RWPE2 (cell line): ENCODE data around the gene CKAP4.

Experiments used
- ATAC-seq: fragments of 200-7000 bp; cut with Tn5 transposase; 3 replicates; pipeline ENCODE4 v1.9.1; 2021; ENCODE audit warnings: low read depth
- DNase-seq: peaks from one replicate; pipeline ENCODE4 v3.0.0-alpha.2; 2020; ENCODE audit warnings: low spot score
- H3K27ac ChIP-seq: fragments of 450-650 bp; 2 replicates; pipeline ENCODE4 v1.5.1; 2017; ENCODE audit warnings: mild to moderate bottlenecking; ENCODE audit not compliant: poor library complexity, severe bottlenecking
- H3K27me3 ChIP-seq: fragments of 250-450 bp; sonication (Bioruptor Pico); 2 replicates; pipeline ENCODE4 v1.5.1; 2021; ENCODE audit warnings: mild to moderate bottlenecking, moderate library complexity; ENCODE audit not compliant: insufficient read depth, poor library complexity, severe bottlenecking
- H3K36me3 ChIP-seq: fragments of 250-450 bp; sonication (Bioruptor Pico); 2 replicates; pipeline ENCODE4 v1.5.1; 2020; ENCODE audit warnings: low read depth, mild to moderate bottlenecking, moderate library complexity
- H3K4me1 ChIP-seq: fragments of 250-450 bp; sonication (Bioruptor Pico); 2 replicates; pipeline ENCODE4 v1.5.1; 2021; ENCODE audit warnings: mild to moderate bottlenecking, moderate library complexity; ENCODE audit not compliant: insufficient read depth, poor library complexity, severe bottlenecking
- H3K4me3 ChIP-seq: fragments of 250-450 bp; sonication (Bioruptor Pico); 2 replicates; pipeline ENCODE4 v1.5.1; 2021; ENCODE audit warnings: mild to moderate bottlenecking, moderate library complexity; ENCODE audit not compliant: severe bottlenecking
- H3K9me3 ChIP-seq: fragments of 250-450 bp; sonication (Bioruptor Pico); 2 replicates; pipeline ENCODE4 v1.5.1; 2021; ENCODE audit warnings: mild to moderate bottlenecking, moderate library complexity; ENCODE audit not compliant: severe bottlenecking
- TF ChIP-seq, protein P1 (sequence below): fragments of 450-650 bp; IDR thresholded peaks from one replicate; pipeline ENCODE4 v1.5.1; 2017; ENCODE audit warnings: mild to moderate bottlenecking, moderate library complexity; ENCODE audit not compliant: poor library complexity, severe bottlenecking

CKAP4 gene

GRCh38 chr12:106235770-106236169 is 12.1 kb downstream of the CKAP4 start:
- no peak overlapping the region for H3K27ac ChIP-seq
- no peak for DNase-seq
- H3K36me3 ChIP-seq = peaks cover 25% of the 10 kb centered on the region
- H3K27me3 ChIP-seq = no peaks in the 10 kb centered on the region
- TF ChIP-seq, protein P1, sequence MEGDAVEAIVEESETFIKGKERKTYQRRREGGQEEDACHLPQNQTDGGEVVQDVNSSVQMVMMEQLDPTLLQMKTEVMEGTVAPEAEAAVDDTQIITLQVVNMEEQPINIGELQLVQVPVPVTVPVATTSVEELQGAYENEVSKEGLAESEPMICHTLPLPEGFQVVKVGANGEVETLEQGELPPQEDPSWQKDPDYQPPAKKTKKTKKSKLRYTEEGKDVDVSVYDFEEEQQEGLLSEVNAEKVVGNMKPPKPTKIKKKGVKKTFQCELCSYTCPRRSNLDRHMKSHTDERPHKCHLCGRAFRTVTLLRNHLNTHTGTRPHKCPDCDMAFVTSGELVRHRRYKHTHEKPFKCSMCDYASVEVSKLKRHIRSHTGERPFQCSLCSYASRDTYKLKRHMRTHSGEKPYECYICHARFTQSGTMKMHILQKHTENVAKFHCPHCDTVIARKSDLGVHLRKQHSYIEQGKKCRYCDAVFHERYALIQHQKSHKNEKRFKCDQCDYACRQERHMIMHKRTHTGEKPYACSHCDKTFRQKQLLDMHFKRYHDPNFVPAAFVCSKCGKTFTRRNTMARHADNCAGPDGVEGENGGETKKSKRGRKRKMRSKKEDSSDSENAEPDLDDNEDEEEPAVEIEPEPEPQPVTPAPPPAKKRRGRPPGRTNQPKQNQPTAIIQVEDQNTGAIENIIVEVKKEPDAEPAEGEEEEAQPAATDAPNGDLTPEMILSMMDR = no peak
- no peaks in the 10 kb centered on the region for H3K9me3 ChIP-seq
- ATAC-seq = no peak
- H3K4me1 ChIP-seq = no peaks in the 10 kb centered on the region
- H3K4me3 ChIP-seq = no peak overlapping the region

DNA sequence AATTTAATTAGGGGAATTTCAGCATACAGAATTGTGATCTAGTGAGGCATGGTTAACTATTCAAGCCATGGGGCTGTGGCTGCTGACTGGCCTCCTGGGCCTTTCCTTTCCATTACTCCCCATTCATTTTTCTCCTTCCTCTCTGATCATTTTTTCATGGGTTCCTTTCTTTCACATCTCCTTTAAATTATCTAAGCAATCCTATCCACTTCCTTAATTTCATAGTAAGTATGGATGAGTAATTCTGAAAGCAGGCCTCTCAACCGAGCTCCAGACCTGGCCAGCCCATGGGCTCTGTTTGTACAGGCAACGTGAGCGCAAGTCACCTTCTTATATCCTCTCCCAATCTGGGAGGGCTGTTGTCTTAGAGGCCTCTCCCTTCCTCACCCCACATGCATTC is 13.4 kb downstream of the CKAP4 start:
- TF ChIP-seq, protein P1 = no peak

GRCh38 chr12:106233011-106233410 is 14.8 kb downstream of the CKAP4 start:
- H3K27me3 ChIP-seq = no peaks in the 10 kb centered on the region
- H3K27ac ChIP-seq = no peak overlapping the region
- ATAC-seq (no peak), DNase-seq (no peak)
- H3K4me1 ChIP-seq = peaks cover 2% of the 10 kb centered on the region
- peaks cover 1% of the 10 kb centered on the region for H3K36me3 ChIP-seq
- TF ChIP-seq, protein P1 = no peak
- no peaks in the 10 kb centered on the region for H3K9me3 ChIP-seq
- H3K4me3 ChIP-seq = no peak overlapping the region

More for the DNA sequence above, 13.4 kb downstream of the CKAP4 start:
- H3K9me3 ChIP-seq = no peaks in the 10 kb centered on the region
- H3K36me3 ChIP-seq = peaks cover 16% of the 10 kb centered on the region
- peak; percentile 61; the same call in 2 of the 3 replicates for ATAC-seq
- no peaks in the 10 kb centered on the region for H3K4me1 ChIP-seq
- DNase-seq = no peak
- H3K27ac ChIP-seq = peak overlapping the region; percentile 5
- H3K27me3 ChIP-seq = no peaks in the 10 kb centered on the region
- no peak overlapping the region for H3K4me3 ChIP-seq

- DNase-seq (no peak), ATAC-seq (no peak)
- H3K27me3 ChIP-seq = no peaks in the 10 kb centered on the region
- no peaks in the 10 kb centered on the region for H3K36me3 ChIP-seq
- TF ChIP-seq, protein P1 = no peak
- no peak overlapping the region for H3K4me3 ChIP-seq
- H3K27ac ChIP-seq = no peak overlapping the region
- H3K9me3 ChIP-seq = no peaks in the 10 kb centered on the region
- peaks cover 14% of the 10 kb centered on the region for H3K4me1 ChIP-seq
Measured at GRCh38 chr12:106229036-106229591, 18.7 kb downstream of the CKAP4 start.

DNA sequence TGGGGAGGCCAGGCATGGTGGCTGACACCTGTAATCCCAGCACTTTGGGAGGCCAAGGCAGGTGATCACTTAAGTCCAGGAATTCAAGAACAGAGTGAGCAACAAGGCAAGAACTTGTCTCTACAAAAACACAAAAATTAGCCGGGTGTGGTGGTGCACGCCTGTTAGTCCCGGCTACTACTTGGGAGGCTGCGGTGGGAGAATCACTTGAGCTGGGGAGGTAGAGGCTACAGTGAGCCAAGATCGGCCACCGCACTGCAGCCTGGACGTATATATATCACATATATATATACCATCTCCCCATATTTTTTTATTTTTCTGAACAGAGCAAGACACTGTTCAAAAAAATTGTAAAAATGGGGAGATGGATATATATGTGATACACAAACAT is 19.5 kb downstream of the CKAP4 start:
- Histone ChIP-seq H3K4me3 (no peak overlapping the region), H3K27ac (peak overlapping the region; percentile 69), H3K36me3 (no peaks in the 10 kb centered on the region), H3K27me3 (no peaks in the 10 kb centered on the region), H3K4me1 (peaks cover 14% of the 10 kb centered on the region), H3K9me3 (no peaks in the 10 kb centered on the region)
- DNase-seq (no peak), ATAC-seq (no peak)
- TF ChIP-seq, protein P1 = no peak
